ENCODE results near the gene SMCO3. TPM values are rescaled to one million over a fixed set of nuclear protein-coding genes. Genes with fewer than 3 reads are reported as not detected.

The SMCO3 gene
- 0.24 TPM in 1 of 2 replicates, not detected in the other for total RNA-seq (2014; rRNA removed; shearing (Covaris generic))
- polyA plus RNA-seq (2015; cell fraction: cytosol; rRNA removed), result 0.05 and 0.09 TPM in 2 replicates
- polyA plus RNA-seq (2015; cell fraction: nucleus; rRNA removed), result not detected in 2 replicates

DNA sequence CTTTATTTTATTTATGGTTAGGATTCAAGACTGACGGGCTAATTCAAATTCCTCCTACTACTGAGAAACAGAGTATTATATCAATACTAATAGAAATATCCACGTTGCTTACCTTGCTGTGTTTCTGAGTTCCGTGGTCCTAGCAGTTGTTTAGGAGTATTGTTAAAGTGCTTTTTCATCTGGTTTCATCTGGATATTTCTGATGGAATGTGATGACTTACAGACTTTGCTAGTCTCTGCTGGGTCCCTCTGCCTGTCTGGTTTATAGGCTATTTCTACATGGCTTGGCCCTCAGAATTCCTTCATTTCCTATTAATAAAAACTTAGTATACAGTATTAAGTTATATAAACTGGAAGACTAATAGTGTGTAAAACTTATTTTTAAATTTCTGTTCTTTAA is at the start of gene SMCO3:
Gene SMCO3 (minus strand): TSS at position 169 of the 400 bp plus-strand sequence. CDS start 7,502 bp downstream, outside the sequence.
- DNase-seq (ENCODE audit: low read depth, low spot score), result no peak
- in situ Hi-C loops (cut with HindIII; ENCODE audit: low pct_unique_long_range_greater_than_20kb, low sequenced_read_pairs), result no loop called here

DNA sequence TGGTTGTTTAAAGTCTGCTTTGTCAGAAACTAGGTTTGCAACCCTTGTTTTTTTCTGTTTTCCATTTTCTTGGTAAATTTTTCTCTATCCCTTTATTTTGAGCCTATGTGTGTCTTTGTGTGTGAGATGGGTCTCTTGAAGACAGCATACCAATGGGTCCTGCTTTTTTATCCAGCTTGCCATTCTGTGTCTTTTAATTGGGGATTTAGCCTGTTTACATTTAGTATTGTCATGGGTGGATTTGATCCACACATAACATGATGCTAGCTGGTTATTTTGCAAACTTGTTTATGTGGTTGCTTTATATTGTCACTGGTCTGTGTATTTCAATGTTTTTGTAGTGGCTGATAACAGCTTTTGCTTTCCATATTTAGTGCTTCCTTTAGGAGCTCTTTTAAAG is 46.5 kb upstream of the SMCO3 start:
- in situ Hi-C loops (cut with HindIII; ENCODE audit: low pct_unique_long_range_greater_than_20kb, low sequenced_read_pairs), result no loop called here
- DNase-seq (ENCODE audit: low read depth, low spot score), result no peak

DNA sequence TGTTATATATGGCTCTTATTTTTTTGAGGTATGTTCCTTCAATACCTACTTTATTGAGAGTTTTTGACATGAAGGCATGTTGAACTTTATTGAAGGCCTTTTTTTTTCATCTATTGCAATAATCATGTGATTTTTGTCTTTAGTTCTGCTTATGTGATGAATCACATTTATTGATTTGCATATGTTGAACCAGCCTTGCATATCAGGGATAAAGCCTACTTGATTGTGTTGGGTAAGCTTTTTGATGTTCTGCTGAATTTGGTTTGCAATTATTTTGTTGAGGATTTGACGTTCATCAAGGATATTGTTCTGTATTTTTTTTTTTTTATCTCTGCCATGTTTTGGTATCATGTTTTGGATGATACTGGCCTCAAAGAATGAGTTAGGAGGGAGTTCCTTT is 44.5 kb upstream of the SMCO3 start:
- no peak for DNase-seq (ENCODE audit: low read depth, low spot score)
- in situ Hi-C loops (cut with HindIII; ENCODE audit: low pct_unique_long_range_greater_than_20kb, low sequenced_read_pairs), result no loop called here

DNA sequence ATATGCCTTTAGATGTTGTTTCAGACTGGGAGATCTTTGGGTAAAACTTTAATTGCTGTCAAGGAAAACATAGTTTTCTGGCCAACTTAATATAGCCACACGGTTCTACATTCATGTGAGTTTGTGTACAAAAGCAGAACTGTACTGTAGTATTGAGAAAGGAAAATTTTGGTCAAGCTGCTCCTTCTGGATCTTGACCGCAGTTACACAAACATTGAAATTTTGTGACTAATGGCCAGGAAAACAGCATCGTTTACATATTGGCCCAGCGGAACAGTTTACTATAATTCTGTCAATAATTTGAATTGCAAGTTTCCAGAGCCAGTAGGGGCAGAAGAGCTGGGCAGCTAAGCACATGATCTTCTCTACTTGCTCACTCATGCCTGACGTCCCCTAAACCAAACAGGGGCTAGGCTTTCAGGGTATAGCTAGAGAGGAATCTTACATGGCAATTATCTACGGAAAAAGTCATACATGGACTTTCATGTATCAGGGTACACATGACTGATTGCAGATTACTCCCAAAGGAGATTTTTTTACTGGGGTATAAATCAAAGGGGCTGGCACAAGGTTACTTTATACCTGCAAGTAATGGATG is 40.7 kb upstream of the SMCO3 start:
- DNase-seq (ENCODE audit: low read depth, low spot score), result no peak
- in situ Hi-C loops (cut with HindIII; ENCODE audit: low pct_unique_long_range_greater_than_20kb, low sequenced_read_pairs), result no loop called here

DNA sequence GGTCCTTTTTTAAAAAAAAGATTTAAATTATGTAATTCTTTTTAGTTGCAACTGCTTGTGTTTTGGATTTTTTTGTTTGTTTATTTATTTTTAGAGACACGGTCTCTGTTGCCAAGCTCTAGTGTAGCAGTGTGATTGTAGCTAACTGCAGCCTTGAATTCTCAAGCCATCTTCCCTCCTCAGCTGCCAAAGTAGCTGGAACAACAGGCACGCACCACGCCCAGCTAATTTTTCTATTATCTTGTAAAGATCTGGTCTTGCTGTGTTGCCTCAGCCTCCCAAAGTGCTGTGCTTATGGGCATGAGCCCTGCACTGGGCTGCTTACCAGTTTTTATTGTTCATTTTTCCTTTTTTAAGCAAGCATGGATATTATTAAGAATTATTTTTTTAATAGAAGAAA is 40.0 kb upstream of the SMCO3 start:
- in situ Hi-C loops (cut with HindIII; ENCODE audit: low pct_unique_long_range_greater_than_20kb, low sequenced_read_pairs), result no loop called here
- no peak for DNase-seq (ENCODE audit: low read depth, low spot score)

DNA sequence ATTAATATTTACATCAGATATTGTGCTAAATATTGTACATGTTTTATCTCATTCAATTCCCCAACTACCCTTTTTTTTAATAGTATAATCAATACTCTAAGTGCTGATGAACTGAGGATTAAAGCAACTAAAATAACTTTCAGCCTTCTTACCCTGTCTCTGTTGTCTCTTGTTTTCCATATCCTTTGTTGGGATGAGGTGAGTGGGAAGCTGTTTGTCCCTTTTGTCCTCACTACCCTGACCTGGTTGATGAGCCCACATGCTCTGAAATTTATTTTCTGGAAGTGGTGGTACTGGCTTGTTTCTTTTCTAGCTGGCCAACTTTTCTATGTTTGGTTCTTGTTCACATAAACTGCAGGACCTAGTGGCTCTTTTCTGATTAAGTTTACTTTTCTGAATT is 38.9 kb upstream of the SMCO3 start:
- no peak for DNase-seq (ENCODE audit: low read depth, low spot score)
- in situ Hi-C loops (cut with HindIII; ENCODE audit: low pct_unique_long_range_greater_than_20kb, low sequenced_read_pairs), result no loop called here

DNA sequence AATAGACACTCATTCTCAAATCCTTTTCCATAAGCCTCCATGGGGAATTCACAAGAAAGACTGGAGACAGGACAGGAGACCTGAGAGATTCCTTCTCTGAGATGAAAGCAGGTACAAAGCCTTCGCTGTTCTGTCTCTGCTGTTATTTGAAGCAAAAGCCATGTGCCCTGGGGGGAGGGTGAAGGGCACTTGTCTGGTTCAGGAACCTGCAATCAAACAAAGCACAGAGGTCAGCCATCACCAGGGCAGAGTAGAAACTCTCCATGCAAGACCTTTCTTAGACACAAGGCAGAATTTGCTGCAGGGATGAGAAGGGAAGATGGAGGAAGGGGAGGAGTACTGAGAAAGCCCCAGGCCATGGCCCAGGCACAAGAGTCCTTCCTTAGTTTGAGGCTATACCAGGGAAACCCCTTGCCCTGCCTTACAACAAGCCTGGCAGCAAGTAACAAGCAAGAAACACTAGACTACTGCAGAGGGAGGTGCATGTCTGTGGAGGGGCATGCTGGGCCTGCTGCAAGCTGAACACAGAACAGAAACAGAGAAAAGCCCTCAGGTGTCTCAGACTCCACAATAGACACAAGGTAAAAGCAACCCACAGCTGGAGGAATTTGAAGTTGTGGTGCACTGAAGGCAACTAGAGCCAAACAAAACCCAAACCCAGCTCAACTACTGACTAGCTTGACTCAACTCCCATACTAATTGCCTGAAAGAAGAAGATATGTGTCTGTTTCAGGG is 37.1 kb upstream of the SMCO3 start:
- in situ Hi-C loops (cut with HindIII; ENCODE audit: low pct_unique_long_range_greater_than_20kb, low sequenced_read_pairs), result no loop called here
- peak; percentile 92 for DNase-seq (ENCODE audit: low read depth, low spot score)

DNA sequence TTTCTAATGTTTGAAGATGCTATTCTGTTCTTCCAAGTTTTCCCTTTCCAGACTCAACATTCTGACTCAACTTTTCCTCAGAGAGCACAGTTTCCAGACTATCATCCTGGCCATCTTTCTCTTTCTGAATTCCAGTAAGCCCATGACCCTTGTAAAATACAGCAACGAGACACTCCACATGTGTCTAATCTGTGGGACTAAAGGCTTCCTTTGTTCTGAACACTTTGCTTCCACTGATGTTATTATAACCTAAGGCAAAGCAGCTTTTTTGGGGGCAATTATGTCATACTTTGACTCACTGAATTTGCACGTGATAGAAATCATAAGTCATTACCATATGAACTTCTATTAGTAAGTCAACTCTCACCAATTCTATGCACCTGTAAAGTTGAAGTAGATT is 35.7 kb upstream of the SMCO3 start:
- in situ Hi-C loops (cut with HindIII; ENCODE audit: low pct_unique_long_range_greater_than_20kb, low sequenced_read_pairs), result no loop called here
- peak; percentile 97 for DNase-seq (ENCODE audit: low read depth, low spot score)

DNA sequence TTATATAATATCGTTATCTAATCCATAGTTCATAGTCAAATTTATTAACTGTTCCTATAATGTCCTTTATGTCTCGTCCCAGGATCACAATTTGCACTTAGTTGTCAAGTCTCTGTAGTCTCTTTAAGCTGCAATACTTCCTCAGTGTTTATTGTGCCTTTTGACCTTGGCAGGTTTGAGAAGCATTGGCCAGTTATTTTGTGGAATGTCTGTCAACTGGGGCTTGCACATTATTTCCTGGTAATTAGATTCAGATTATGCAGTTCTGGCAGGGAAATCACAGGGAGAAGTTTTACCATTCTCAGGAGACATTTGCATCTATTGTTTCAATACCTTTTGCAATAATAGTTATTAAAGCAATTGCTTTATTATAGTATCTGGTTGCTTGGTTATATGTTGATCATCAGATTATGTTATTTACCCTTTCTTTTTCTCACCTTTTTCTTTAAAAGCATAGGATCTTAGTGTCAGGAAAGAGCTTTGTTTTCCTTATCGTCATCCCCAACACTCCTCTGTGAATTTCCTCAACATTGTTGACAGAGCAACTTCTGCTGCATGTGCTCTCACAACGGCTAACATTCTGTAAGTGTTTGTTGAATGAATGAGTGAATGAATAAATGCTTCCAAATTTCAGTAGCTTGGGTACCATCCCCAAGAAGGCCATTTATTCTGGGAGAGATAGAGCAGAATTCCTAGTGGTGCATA is 33.0 kb upstream of the SMCO3 start:
- in situ Hi-C loops (cut with HindIII; ENCODE audit: low pct_unique_long_range_greater_than_20kb, low sequenced_read_pairs), result no loop called here

DNA sequence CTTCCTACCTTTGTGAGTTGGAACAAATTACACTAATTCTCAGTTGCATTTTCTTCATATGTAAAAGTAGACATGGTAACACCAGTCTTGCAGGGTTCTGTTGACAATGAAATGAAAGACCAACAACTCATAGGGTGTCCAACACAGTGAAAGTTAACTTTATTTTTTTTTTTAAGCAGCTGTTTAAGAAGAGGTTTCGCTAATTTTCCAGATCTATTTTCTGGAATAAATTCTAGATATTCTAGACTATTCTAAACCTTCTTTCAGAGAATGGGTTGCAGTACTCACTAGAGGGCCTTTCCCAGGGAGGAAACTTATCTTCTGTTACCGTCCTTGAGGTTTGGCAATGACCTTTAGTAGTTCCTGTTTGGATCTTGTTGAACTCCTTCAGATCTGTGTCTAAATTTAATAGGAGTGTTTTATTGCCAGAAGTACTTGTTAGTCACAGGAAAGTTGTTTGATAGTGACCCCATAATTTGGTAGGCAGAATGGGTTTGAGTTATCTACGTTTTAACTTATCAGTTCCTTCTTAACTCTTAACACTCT is 32.1 kb upstream of the SMCO3 start:
- in situ Hi-C loops (cut with HindIII; ENCODE audit: low pct_unique_long_range_greater_than_20kb, low sequenced_read_pairs), result no loop called here
- DNase-seq (ENCODE audit: low read depth, low spot score), result peak; percentile 68

More for the DNA sequence above, 33.0 kb upstream of the SMCO3 start:
- no peak for DNase-seq (ENCODE audit: low read depth, low spot score)

DNA sequence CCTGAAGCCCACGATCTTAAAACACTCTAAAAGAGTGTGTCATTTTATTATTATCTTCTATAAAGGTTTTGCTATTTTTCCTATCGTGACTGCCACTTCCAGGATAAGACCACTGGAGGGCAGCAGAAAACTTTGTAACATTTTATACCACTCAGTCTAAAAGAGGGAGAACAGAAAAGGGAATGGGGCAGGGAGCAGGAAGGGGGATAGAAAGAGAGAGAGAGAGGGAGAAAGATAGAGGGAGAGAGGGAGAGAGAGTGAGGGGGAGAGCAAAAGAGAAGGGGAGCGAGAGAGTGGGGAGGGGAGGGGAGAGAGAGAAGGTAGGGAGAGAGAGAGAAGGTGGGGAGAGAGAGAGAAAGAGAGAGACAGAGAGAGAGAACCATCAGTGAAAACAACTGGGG is 31.4 kb upstream of the SMCO3 start:
- peak; percentile 88 for DNase-seq (ENCODE audit: low read depth, low spot score)
- in situ Hi-C loops (cut with HindIII; ENCODE audit: low pct_unique_long_range_greater_than_20kb, low sequenced_read_pairs), result no loop called here

DNA sequence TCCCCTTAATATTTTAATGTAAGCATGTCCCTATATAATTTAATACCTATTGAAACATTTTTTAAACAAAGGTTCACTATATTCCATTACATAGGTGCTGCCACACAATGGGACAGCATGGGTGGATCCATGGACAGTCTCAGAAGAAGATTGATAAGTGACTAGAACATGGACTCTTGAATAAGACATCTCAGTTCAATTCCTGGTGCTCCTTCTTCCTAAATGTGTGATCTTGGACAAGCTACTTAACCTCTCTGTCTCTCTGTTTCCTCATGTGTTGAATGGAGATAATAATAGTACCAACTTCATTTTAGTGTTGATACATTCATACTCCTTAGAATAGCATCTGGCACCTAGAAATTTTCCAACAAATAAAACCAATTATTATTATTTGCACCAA is 30.4 kb upstream of the SMCO3 start:
- in situ Hi-C loops (cut with HindIII; ENCODE audit: low pct_unique_long_range_greater_than_20kb, low sequenced_read_pairs), result no loop called here

DNA sequence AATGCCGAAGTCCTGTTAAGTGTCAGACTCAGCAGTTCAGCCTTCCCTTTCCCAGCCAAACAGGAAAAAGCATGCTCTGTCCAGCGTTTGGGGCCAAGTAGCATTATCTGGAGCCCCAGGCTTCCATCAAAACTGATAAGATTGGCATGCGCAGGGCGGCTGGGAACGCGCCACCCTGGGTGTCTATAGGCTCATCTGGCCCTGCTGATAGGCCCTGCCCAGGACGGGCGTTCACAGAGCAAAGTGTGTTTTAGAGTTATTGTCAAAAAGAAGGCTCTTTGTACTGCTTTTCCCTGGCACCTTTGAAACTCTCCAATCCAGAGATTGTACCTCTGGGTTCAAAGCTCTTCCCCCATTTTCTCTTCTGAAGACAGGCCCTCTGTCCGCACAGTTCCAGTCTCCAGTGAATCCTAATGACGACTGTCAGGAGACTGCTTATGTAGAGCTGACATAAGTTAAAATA is 29.5 kb upstream of the SMCO3 start, which contains the start of gene ART4:
Gene ART4 (minus strand): TSS at position 102 of the 463 bp plus-strand sequence. CDS start 413 bp downstream, outside the sequence.
- no peak for DNase-seq (ENCODE audit: low read depth, low spot score)
- in situ Hi-C loops (cut with HindIII; ENCODE audit: low pct_unique_long_range_greater_than_20kb, low sequenced_read_pairs), result no loop called here

More for the DNA sequence above, 30.4 kb upstream of the SMCO3 start:
- no peak for DNase-seq (ENCODE audit: low read depth, low spot score)

DNA sequence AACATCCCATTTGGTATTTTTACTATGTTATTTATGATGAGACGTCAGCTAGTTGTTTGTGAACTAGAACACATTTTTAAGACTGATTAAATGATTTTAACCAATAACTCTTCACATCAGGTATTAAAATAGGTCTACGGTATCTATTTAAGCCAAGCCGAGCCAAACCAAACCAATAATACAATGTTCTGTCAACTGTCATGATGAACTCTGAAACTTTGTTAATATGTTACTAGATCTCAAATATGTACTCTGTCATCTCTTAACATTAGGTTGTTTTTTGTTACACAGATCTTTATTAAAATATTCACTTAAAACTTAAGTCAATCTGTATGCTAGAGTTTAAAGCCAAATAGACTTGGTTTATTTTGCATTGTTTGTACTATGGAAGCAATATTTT is 28.3 kb upstream of the SMCO3 start:
- no peak for DNase-seq (ENCODE audit: low read depth, low spot score)
- in situ Hi-C loops (cut with HindIII; ENCODE audit: low pct_unique_long_range_greater_than_20kb, low sequenced_read_pairs), result no loop called here

DNA sequence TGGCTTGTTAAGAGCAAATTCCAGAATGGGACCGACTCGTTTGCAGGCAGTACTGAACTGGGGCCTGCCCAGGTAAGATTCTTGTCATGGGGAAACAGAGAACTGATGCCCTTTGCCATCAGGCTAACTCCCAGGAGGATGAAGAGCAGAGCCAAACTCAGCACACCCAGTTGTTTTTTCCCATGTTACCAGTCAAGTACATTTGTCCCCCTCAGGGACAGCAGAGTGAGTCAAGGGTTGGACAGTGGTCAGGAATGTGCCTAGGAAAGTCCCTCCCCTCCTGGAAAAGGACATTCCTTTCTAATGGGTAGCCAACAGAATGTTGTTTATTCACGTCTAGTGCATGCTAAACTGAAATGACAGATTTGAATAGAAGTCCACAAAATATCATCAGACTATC is 27.8 kb upstream of the SMCO3 start:
- in situ Hi-C loops (cut with HindIII; ENCODE audit: low pct_unique_long_range_greater_than_20kb, low sequenced_read_pairs), result no loop called here
- DNase-seq (ENCODE audit: low read depth, low spot score), result no peak

DNA sequence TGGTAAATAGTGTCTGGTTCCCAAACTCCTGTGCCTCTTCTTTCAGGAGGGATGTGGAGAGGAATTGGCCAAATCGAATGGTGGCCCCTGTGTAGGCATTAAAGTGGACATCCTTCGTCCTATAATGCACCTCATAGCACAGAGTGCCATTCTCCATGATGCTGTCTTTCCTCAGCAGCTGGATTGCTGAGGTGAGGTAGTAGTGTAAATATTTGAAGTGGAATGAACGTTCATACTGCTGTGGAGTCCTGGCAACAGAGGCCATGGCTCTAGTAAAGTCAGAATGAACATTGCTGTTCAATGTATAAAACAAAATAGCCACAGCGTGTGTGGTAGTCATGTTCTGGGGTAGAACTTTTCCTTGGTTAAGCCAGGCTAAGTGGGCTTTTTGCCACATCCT is 26.6 kb upstream of the SMCO3 start:
- no peak for DNase-seq (ENCODE audit: low read depth, low spot score)
- in situ Hi-C loops (cut with HindIII; ENCODE audit: low pct_unique_long_range_greater_than_20kb, low sequenced_read_pairs), result no loop called here

DNA sequence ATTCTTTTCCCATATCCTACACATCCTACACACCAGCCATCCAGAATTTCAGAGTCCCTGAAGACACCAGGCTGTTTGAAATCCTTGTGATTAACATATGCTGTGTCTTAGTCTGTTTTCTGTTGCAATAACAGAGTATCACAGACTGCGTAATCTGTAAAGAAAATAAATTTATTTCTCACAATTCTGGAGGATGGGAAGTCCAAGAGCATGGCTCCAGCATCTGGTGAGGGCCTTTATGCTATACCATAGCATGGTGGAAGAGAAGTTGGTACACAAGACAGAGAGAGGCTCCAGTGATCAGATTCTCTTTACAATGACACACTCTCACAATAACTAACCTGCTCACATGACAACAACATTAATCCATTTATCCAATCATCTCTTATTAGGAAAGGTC is 25.3 kb upstream of the SMCO3 start:
- in situ Hi-C loops (cut with HindIII; ENCODE audit: low pct_unique_long_range_greater_than_20kb, low sequenced_read_pairs), result no loop called here
- DNase-seq (ENCODE audit: low read depth, low spot score), result no peak

Measured in SK-MEL-5 (cell line).